ENCODE measurements around the gene ADGRG6. TPM values are rescaled to one million over a fixed set of nuclear protein-coding genes. Genes with fewer than 3 reads are reported as not detected.

Gene ADGRG6
- total and polyA plus RNA-seq, 10 of the 15 experiments (the other 5 are each of a cell fraction or from before 2014, with no cell fraction given), result 0.01 to 0.24 (median 0.13) TPM; not detected in 7

- ChIA-PET SMC1A (ENCODE audit: uncharacterized antibody, unreplicated experiment) (no interaction called here), CTCF (no interaction called here), RAD21 (ENCODE audit: unreplicated experiment) (no interaction called here), POLR2A (no interaction called here)
- no peak overlapping the region for H3K27ac ChIP-seq (ENCODE audit: control insufficient read depth, insufficient read depth)
- no peak overlapping the region for H3K9ac ChIP-seq (ENCODE audit: control insufficient read depth, insufficient read depth, low read length)
- in situ Hi-C loops (cut with MboI), result no loop called here
- 29% methylated on average over 1 of the region's 1 CpG for WGBS (ENCODE audit: insufficient coverage, insufficient replicate concordance, low lambda C conversion rate, missing lambda C conversion rate)
- no peaks in the 10 kb centered on the region for H3K9me3 ChIP-seq (replicated peaks; ENCODE audit: control insufficient read depth, insufficient read depth, low read length)
- H3K27me3 ChIP-seq (replicated peaks in 1 of 2; ENCODE audit: control insufficient read depth in 2 of 2, insufficient read depth in 2 of 2, low read length in 1 of 2), result no peaks in the 10 kb centered on the region
- no peaks in the 10 kb centered on the region for H4K20me1 ChIP-seq (ENCODE audit: control insufficient read depth, insufficient read depth)
- DNase-seq (ENCODE audit: low read depth, low spot score) (no peak), FAIRE-seq (no peak), ATAC-seq (no peak)
- H3K36me3 ChIP-seq (ENCODE audit: control insufficient read depth in 2 of 2, insufficient read depth in 2 of 2, low read length in 1 of 2), result no peaks in the 10 kb centered on the region
- no peak overlapping the region for H3K4me2 ChIP-seq (ENCODE audit: control insufficient read depth, insufficient read depth)
- intact Hi-C loops (cut with micrococcal nuclease; ENCODE audit: unreplicated experiment), result no loop called here
- no peaks in the 10 kb centered on the region for H3K79me2 ChIP-seq (ENCODE audit: control insufficient read depth, insufficient read depth, low read length)
- no peak overlapping the region for H3K4me3 ChIP-seq
- H3K4me1 ChIP-seq (ENCODE audit: control insufficient read depth, insufficient read depth, low read length), result no peaks in the 10 kb centered on the region
- H2AFZ ChIP-seq (ENCODE audit: control insufficient read depth, low read depth, low read length), result no peak overlapping the region
- BruUV-seq (replicated peaks), result no TSS peak
- TF ChIP-seq SREBF1 (IDR thresholded peaks at IDR 0.05; ENCODE audit: low read length) (no peak), MEF2A (IDR thresholded peaks at IDR 0.05; ENCODE audit: insufficient read depth, low read depth, low read length) (no peak), NR2C2 (IDR thresholded peaks at IDR 0.05; ENCODE audit: borderline replicate concordance, control insufficient read depth, insufficient read length, low read depth) (no peak), CREB1 (IDR thresholded peaks at IDR 0.05; ENCODE audit: low read depth) (no peak), ATF3 (IDR thresholded peaks at IDR 0.05; ENCODE audit: borderline replicate concordance, extremely low read depth, low read depth, low read length) (no peak), ASH2L (IDR thresholded peaks at IDR 0.05; ENCODE audit: borderline replicate concordance, low read depth) (no peak), EGR1 (IDR thresholded peaks at IDR 0.05; ENCODE audit: borderline replicate concordance in 1 of 2, low read depth in 2 of 2, low read length in 2 of 2) (no peak), POLR2AphosphoS5 (IDR thresholded peaks at IDR 0.05; ENCODE audit: low read length) (no peak), ZNF687 (IDR thresholded peaks at IDR 0.05) (no peak), CBX3 (IDR thresholded peaks at IDR 0.05; ENCODE audit: borderline replicate concordance, low read depth) (no peak), NFYB (IDR thresholded peaks at IDR 0.05; ENCODE audit: insufficient read depth, low read depth, low read length) (no peak), TBL1XR1 (IDR thresholded peaks at IDR 0.05; ENCODE audit: low read depth, low read length) (no peak), MYC (IDR thresholded peaks at IDR 0.05; ENCODE audit: insufficient read depth, insufficient read length, insufficient replicate concordance, low read length, severe bottlenecking) (no peak), TCF3 (IDR thresholded peaks at IDR 0.05; ENCODE audit: borderline replicate concordance, insufficient read depth, low read depth, low read length) (no peak), HDAC2 (IDR thresholded peaks at IDR 0.05) (no peak)
- TF ChIP-seq, protein P1, sequence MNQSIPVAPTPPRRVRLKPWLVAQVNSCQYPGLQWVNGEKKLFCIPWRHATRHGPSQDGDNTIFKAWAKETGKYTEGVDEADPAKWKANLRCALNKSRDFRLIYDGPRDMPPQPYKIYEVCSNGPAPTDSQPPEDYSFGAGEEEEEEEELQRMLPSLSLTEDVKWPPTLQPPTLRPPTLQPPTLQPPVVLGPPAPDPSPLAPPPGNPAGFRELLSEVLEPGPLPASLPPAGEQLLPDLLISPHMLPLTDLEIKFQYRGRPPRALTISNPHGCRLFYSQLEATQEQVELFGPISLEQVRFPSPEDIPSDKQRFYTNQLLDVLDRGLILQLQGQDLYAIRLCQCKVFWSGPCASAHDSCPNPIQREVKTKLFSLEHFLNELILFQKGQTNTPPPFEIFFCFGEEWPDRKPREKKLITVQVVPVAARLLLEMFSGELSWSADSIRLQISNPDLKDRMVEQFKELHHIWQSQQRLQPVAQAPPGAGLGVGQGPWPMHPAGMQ (IDR thresholded peaks at IDR 0.05; ENCODE audit: borderline replicate concordance), result no peak
Observed at GRCh38 chr6:142326540-142326939, 24.7 kb downstream of the ADGRG6 start.
